ENCODE results near the gene SLC16A1.
"Not testable (repeated sequence)": the region's sequence is repeated elsewhere in the genome, so short reads cannot be mapped to it uniquely, and the experiment has no call there.

The SLC16A1 gene

DNA sequence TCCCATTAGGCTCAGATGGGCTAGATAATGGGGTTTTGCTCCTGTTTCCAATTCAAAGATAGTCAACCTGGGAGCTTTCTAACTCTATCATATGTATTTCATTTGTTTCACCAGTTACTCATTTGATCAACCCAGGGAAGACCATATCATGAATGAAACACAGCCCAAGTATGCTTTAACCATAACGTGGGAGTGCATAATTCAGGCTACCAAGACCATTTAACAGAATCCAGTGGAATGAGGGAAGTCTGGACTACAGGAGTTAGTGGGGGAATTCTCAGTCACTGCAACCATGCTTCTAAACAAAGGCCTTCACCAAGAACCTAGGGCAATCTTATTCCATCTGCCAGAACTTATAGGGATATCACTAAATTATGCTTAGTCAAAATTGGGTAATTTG lies 15.0 kb upstream of the SLC16A1 start:
- no peak for DNase-seq (ENCODE audit: low read depth in 2 of 2)

GRCh38 chr1:112964347-112964746 lies 8.4 kb upstream of the SLC16A1 start:
- DNase-seq (ENCODE audit: low read depth in 2 of 2), result no peak

- no peak for DNase-seq (ENCODE audit: low read depth in 2 of 2)
These were observed 5.1 kb upstream of the SLC16A1 start for GRCh38 chr1:112961072-112961471.

GRCh38 chr1:112960384-112960783 lies 4.4 kb upstream of the SLC16A1 start:
- DNase-seq (ENCODE audit: low read depth in 2 of 2), result no peak

GRCh38 chr1:112958236-112958635 lies 2.2 kb upstream of the SLC16A1 start:
- DNase-seq (ENCODE audit: low read depth in 2 of 2), result not testable (repeated sequence)

DNA sequence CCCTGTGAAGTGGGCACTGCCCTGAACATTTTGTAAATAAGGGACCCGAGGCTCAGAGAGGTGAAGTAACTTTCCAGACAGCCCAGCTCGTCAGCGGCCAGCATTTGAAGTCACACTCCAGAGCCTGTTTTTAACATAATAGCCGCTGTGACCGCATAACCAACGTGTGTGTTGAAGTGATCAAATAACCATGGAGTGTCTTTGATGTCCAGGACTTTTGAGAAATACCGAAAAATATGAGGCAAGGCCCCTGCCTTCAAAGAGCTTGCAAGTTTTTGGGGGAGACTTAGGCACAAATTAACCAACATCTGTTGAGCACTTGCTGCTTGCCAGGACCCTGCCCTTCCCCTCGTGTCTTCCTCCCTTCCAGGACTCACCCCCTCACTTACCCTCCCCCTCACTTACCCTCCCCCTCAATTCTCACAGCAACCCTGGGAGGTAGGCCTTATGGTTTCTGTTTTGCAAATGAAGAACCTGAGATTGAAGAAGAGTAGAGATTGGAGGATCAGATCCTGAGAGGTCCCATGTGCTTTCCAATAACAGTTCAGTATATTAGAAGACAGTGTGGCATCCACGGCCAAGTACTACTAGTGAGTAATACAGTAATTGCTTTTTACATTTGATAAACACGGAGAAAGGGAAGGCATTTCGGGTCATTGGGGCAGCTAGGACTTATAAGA lies 1.3 kb upstream of the SLC16A1 start:
- DNase-seq (ENCODE audit: low read depth in 2 of 2), result peak in 1 of 2 donors; percentile 9

DNA sequence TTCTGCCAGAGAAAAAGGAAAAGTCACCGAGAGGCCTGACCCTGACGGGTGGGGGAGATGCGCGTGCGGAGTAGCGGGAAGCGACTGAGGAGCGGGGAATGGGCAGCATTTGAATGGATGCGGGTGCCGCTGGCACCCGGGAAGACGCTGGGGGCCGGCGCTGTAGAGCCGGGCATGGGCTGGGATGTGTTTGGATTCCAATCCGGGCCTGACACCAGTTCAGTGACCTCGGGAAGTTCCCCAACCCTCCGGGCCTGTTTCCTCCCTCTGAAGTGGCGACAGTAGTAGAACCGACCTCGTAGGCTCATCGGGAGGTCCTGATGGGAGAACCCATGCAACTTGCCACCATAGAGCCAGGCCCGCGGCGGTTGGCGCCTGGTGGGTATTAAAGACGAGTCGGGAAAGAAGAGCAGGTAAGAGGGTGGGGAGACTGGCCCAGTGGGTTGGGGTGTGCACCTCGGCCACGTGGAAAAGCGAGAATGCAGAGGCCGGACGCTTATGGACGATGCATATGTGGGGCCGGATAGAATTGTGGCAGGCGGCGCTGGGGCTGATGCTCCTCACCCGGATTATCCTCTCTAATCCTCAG lies 642 bp upstream of the SLC16A1 start:
- peak in 1 of 2 donors; percentile 11 for DNase-seq (ENCODE audit: low read depth in 2 of 2)

GRCh38 chr1:112954945-112955772 lies 837 bp downstream of the SLC16A1 start:
- peak in 1 of 2 donors; percentile 21 for DNase-seq (ENCODE audit: low read depth in 2 of 2)

DNA sequence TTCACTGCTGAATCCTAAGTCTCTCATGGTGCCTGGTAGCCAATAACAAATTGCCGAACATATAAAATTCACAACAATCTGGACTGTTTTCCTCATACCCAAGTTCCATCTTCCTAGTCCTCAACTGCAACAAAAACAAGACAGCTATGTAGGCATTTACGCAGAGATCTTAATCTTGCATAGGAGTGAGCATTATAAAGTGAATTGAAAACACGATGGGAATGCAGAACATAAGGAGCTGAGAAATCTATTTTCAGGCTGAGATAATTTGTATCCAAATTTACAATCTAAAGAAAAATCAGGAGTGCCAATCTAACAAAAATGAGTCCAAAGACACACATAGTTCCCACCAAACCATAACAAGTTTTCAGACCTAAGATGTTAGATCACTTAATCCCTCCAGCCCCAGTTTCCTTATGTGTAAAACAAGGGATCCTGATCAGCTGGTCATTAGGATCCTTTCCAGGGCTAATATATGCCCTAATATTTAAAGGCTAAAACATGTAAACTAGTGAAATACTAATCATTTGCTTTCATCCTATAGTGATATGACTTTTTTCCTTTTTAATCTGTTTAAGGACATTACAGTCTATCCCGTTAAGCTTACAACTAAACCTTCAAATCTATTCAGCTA lies 1.9 kb downstream of the SLC16A1 start:
- no peak for DNase-seq (ENCODE audit: low read depth in 2 of 2)

DNA sequence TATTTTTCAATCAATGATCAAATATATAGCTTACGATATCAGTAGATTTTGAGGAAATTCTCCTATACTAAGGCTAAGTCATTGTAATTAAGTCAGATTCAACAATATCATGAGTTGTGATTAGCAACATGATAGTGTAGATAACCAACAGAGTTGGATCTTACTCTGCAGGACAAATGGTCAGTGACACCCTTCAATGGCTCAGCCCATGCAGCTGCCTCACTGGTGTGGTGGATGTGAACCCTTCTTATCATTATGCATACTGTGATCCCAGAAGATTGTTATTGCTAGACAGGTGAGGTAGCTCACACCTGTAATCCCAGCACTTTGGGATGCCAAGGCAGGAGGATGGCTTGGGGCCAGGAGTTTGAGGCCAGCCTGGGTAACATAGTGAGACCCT lies 5.6 kb downstream of the SLC16A1 start:
- DNase-seq (ENCODE audit: low read depth in 2 of 2), result no peak

DNA sequence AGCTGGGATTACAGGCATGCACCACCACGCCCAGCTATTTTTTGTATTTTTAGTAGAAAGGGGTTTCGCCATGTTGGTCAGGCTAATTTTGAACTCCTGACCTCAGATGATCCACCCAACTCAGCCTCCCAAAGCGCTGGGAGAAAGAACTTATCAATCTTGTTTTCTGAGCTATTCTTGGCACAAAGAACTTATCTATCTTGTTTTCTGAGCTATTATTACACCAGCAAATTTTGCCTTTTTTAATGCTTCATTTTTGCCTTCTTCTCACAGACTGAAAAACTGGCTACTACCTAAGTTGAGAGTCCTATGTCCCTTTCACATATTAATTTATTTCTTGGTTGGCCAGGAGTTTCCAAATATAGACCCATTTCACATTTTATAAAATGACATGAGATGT lies 9.3 kb downstream of the SLC16A1 start:
- no peak for DNase-seq (ENCODE audit: low read depth in 2 of 2)

GRCh38 chr1:112939810-112940209 lies 16.2 kb downstream of the SLC16A1 start:
- no peak for DNase-seq (ENCODE audit: low read depth in 2 of 2)

DNA sequence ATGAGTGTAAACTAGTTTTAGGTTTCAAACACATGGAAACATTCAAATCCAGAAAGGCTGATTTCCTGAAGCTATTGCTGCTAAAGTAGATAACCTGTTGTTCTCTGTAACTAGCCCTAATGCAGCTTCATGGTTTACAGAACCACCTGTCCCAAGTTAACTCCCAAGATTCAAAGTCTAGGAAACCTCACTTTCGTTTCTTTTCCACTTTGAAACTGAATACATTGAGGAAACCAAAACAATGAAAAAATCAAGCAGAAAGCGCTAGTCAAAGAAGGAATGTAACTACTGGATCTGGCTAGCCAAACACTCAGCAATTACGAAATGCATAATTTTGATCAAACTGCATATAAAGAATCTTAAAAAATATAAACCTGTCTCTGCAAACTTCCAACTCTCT lies 17.8 kb downstream of the SLC16A1 start:
- no peak for DNase-seq (ENCODE audit: low read depth in 2 of 2)

- no peak for DNase-seq (ENCODE audit: low read depth in 2 of 2)
These were observed 18.5 kb downstream of the SLC16A1 start for GRCh38 chr1:112937495-112937894.

- no peak for DNase-seq (ENCODE audit: low read depth in 2 of 2)
These were observed 18.9 kb downstream of the SLC16A1 start for GRCh38 chr1:112937070-112937469.

DNA sequence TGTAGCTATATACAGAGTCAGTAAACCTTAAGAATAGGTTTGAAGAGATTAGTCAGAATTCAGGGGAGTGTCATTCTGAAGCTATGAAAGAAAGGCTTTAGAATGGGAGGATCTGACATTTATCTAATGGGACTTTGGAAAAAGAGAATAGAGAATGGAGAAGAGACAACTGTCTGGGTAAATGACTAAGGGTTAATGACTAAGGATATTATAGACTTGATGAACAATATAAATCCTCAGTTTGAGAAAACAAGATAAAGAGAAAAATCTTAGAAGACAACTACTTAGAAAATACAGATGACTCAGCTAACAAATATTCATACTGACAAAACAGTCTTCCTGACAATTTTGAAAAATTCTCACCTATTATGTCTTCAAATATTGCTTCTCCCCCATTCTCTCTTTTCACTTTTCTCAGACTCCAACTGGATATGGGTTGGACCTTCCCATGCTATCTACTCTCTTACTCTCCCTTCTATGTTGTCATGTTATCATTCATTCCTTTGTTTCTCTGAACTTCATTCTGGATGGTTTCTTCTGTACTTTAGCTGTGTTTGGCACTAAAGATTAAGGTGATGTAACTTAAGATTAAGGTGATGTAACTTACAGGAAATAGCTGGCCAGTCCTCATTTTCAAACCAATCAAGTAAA lies 20.4 kb downstream of the SLC16A1 start:
- DNase-seq (ENCODE audit: low read depth in 2 of 2), result no peak

- no peak for DNase-seq (ENCODE audit: low read depth in 2 of 2)
These were observed 21.4 kb downstream of the SLC16A1 start for GRCh38 chr1:112934577-112934976.

GRCh38 chr1:112933820-112934571 lies 22.0 kb downstream of the SLC16A1 start:
- no peak for DNase-seq (ENCODE audit: low read depth in 2 of 2)

DNA sequence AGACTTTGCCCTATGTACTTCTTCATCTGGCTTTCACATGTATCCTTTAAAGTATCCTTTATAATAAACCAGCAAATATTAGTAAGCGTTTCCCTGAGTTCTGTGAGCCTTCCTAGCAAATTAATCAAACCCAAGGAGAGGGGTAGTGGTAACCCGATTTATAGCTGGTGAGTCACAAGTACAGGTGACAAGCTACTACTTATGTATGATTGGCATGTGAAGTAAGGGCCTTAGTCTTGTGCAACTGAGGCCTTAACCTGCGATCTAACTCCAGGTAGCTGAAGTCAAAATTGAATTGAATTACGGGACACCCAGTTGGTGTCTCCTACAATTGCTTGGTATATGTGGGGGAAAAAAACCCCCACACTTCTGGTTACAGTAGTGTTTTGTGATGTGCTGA lies 26.0 kb downstream of the SLC16A1 start:
- no peak for DNase-seq (ENCODE audit: low read depth in 2 of 2)

DNA sequence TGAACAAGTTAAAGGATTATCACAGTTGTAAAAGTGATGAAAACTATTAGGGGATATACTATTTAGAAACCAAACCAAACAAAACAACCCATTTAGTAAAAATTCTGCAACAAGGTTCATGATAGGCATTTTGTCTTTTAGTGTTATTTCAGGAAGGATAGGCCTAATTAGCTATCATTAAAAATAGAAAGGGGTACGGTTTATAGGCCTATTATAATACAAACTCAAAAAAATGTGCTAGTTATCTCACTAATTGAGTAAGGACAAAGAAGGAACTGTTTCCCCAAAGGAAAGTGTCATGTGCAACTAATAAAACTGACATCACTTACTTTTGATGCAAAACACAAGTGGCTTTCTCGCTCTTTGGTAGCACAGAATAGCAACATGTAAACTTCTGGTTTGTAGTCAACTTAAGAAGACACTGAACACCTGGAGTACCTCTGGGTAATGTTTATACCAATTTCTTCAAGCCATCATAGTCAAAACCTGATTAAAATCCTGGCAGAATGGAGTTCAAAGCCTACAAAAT lies 28.5 kb downstream of the SLC16A1 start:
- DNase-seq (ENCODE audit: low read depth in 2 of 2), result no peak

DNA sequence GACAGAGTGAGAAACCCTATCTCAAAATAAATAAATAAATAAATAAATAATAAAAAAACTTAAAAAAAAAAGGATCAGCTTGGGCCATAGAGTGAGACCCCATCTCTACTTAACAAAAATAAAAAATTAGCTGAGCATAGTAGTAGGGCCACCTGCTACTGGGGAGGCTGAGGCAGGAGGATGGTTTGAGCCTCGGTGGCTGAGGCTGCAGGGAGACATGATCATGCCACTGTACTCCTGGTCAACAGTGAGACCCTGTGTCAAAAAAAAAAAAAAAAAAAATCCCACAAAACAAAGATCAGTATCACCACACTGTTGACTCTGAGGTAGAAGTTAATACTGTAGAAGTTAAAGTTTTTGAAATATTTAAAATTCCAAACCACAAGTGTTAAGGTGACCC lies 29.1 kb downstream of the SLC16A1 start:
- DNase-seq (ENCODE audit: low read depth in 2 of 2), result no peak

Data from stimulated activated CD4-positive, alpha-beta T cell treated with anti-CD3 and anti-CD28 coated beads, Interleukin-1b, Interleukin-23, amount 100 ng/mL, for 1 hour (primary cell).